ENCODE measurements around the gene PKLR. TPM values are rescaled to one million over a fixed set of nuclear protein-coding genes. Genes with fewer than 3 reads are reported as not detected.

Gene PKLR
- total RNA-seq = not detected in 2 replicates
- polyA plus RNA-seq = 0.03 TPM in 1 of 2 replicates, not detected in the other
- 0.03 TPM in 1 of 2 replicates, not detected in the other for polyA plus RNA-seq (2011; cell fraction: cytosol; rRNA removed)
- 0.06 TPM in 1 of 2 replicates, not detected in the other for polyA plus RNA-seq (2011; cell fraction: nucleus; rRNA removed)
- polyA plus RNA-seq (2012) = not detected in 2 replicates
- polyA minus RNA-seq = 0.38 and 0.92 TPM in 2 replicates
- not detected for polyA minus RNA-seq (2011; cell fraction: cytosol; rRNA and poly(A)+ RNA removed)
- polyA minus RNA-seq (2011; cell fraction: nucleus; rRNA and poly(A)+ RNA removed) = not detected in 2 replicates
- Bru-seq, nascent RNA = not detected
- not detected for BruChase-seq, experiment 1, labeled RNA remaining after a 6-hour chase
- BruChase-seq, experiment 2, labeled RNA remaining after a 2-hour chase = percentile 7 among the genes with signal in this experiment
- long read RNA-seq = 0 reads

- intact Hi-C loops (cut with micrococcal nuclease) = no loop called here
- no peak for DNase-seq (ENCODE audit: low read depth, low spot score)
Measured at GRCh38 chr1:155301342-155301841, at the start of gene PKLR. Gene PKLR, minus strand, starts transcription at chr1:155301438. Its CDS starts 43 bp downstream, at chr1:155301395.

DNA sequence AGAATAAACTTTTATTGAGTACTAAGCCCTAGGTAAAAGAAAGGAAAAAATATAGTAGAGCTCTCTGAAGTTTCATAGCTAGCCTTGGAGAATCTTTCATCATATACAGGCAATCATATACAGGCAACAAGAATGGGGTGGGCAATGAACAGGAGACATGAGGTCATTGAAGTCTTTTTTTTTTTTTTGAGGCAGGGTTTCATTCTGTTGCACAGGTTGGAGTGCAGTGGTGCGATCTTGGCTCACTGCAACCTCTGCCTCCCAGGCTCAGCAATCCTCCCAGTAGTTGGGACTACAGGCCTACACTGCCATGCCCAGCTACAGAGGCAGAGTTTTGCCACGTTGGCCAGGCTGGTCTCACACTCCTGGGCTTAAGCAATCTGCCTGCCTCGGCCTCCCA is 41.6 kb upstream of the PKLR start:
- peaks cover 0 to 24% of the 10 kb centered on the region in 2 experiments for H3K36me3 ChIP-seq (ENCODE audit: control insufficient read depth in 2 of 2, extremely low read depth in 1 of 2, insufficient read depth in 2 of 2, low read length in 2 of 2)
- no peak overlapping the region for H3K4me2 ChIP-seq (ENCODE audit: insufficient read depth, low read length)
- BruUV-seq (replicated peaks) = no TSS peak
- dilution Hi-C loops (cut with MboI; ENCODE audit: extremely low pct_ligation_motif_present, low sequenced_read_pairs) = no loop called here
- no peaks in the 10 kb centered on the region for H3K79me2 ChIP-seq (ENCODE audit: control insufficient read depth, insufficient read depth, low read length)
- no peaks in the 10 kb centered on the region for H3K9me1 ChIP-seq (replicated peaks; ENCODE audit: control insufficient read depth, extremely low read depth, insufficient read depth, low read length)
- no peaks in the 10 kb centered on the region for H4K20me1 ChIP-seq (replicated peaks; ENCODE audit: control insufficient read depth, extremely low read depth, insufficient read depth, low read length)
- H3K4me1 ChIP-seq (ENCODE audit: control insufficient read depth, extremely low read depth, insufficient read depth, low read length) = no peaks in the 10 kb centered on the region
- H3K4me3 ChIP-seq (replicated peaks in 1 of 3; ENCODE audit: insufficient read depth in 1 of 3, low read depth in 1 of 3, low read length in 3 of 3) = no peak overlapping the region
- no peak overlapping the region for H2AFZ ChIP-seq (ENCODE audit: low read depth, low read length)
- CTCF ChIA-PET = interaction anchor here (1.5 kb wide), 1 partner anchor 20 kb away, joined by 4 read pairs; no protein-coding TSS in a partner anchor
- intact Hi-C loops (cut with micrococcal nuclease) = no loop called here
- POLR2A ChIA-PET = no interaction called here
- no peaks in the 10 kb centered on the region for H3K9me3 ChIP-seq (replicated peaks; ENCODE audit: control insufficient read depth, insufficient read depth, low read length)
- no peak for DNase-seq (ENCODE audit: low read depth, low spot score)
- FAIRE-seq = no peak
- H3K27me3 ChIP-seq (ENCODE audit: control insufficient read depth in 2 of 2, insufficient read depth in 2 of 2, low read length in 2 of 2) = no peaks in the 10 kb centered on the region
- no peak overlapping the region for H3K9ac ChIP-seq (replicated peaks; ENCODE audit: extremely low read depth, insufficient read depth, low read length)
- TF ChIP-seq, protein P1, sequence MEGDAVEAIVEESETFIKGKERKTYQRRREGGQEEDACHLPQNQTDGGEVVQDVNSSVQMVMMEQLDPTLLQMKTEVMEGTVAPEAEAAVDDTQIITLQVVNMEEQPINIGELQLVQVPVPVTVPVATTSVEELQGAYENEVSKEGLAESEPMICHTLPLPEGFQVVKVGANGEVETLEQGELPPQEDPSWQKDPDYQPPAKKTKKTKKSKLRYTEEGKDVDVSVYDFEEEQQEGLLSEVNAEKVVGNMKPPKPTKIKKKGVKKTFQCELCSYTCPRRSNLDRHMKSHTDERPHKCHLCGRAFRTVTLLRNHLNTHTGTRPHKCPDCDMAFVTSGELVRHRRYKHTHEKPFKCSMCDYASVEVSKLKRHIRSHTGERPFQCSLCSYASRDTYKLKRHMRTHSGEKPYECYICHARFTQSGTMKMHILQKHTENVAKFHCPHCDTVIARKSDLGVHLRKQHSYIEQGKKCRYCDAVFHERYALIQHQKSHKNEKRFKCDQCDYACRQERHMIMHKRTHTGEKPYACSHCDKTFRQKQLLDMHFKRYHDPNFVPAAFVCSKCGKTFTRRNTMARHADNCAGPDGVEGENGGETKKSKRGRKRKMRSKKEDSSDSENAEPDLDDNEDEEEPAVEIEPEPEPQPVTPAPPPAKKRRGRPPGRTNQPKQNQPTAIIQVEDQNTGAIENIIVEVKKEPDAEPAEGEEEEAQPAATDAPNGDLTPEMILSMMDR (IDR thresholded peaks at IDR 0.05; ENCODE audit: extremely low read depth in 1 of 2, insufficient read depth in 1 of 2, low read depth in 1 of 2, low read length in 2 of 2) = no peak
- no peak for TF ChIP-seq JUN (IDR thresholded peaks at IDR 0.05; ENCODE audit: borderline replicate concordance, insufficient read depth, insufficient read length, low read depth)
- no peak for TF ChIP-seq POLR2A (IDR thresholded peaks at IDR 0.05; ENCODE audit: low read depth, low read length)
- TF ChIP-seq FOS (IDR thresholded peaks at IDR 0.05; ENCODE audit: borderline replicate concordance, insufficient read depth, low read length) = no peak
- TF ChIP-seq EZH2 (IDR thresholded peaks at IDR 0.05; ENCODE audit: borderline replicate concordance, low read depth, low read length, severe bottlenecking) = no peak
- no peak for TF ChIP-seq MAX (IDR thresholded peaks at IDR 0.05; ENCODE audit: insufficient read depth, insufficient read length)
- TF ChIP-seq POLR2AphosphoS5 (IDR thresholded peaks at IDR 0.05; ENCODE audit: insufficient read depth, low read depth, low read length) = no peak
- no peak overlapping the region for H3K27ac ChIP-seq (ENCODE audit: insufficient read depth, low read depth, low read length)

More at GRCh38 chr1:155301342-155301841, at the start of gene PKLR:
- no peaks in the 10 kb centered on the region for H3K9me3 ChIP-seq (replicated peaks; ENCODE audit: control insufficient read depth, insufficient read depth, low read length)
- no TSS peak for BruUV-seq (replicated peaks)
- no peaks in the 10 kb centered on the region for H3K9me1 ChIP-seq (replicated peaks; ENCODE audit: control insufficient read depth, extremely low read depth, insufficient read depth, low read length)
- FAIRE-seq = no peak
- no peak within 1 kb of the TSS for H3K4me2 ChIP-seq (ENCODE audit: insufficient read depth, low read length)
- no peak for TF ChIP-seq POLR2AphosphoS5 (IDR thresholded peaks at IDR 0.05; ENCODE audit: insufficient read depth, low read depth, low read length)
- TF ChIP-seq FOS (IDR thresholded peaks at IDR 0.05; ENCODE audit: borderline replicate concordance, insufficient read depth, low read length) = no peak
- no peaks in the 10 kb centered on the region for H3K36me3 ChIP-seq (ENCODE audit: control insufficient read depth in 2 of 2, extremely low read depth in 1 of 2, insufficient read depth in 2 of 2, low read length in 2 of 2)
- H2AFZ ChIP-seq (ENCODE audit: low read depth, low read length) = no peak within 1 kb of the TSS
- ChIA-PET CTCF (no interaction called here), POLR2A (no interaction called here)
- no peak within 1 kb of the TSS for H3K27ac ChIP-seq (ENCODE audit: insufficient read depth, low read depth, low read length)
- no peaks in the 10 kb centered on the region for H3K79me2 ChIP-seq (ENCODE audit: control insufficient read depth, insufficient read depth, low read length)
- H3K9ac ChIP-seq (replicated peaks; ENCODE audit: extremely low read depth, insufficient read depth, low read length) = no peak within 1 kb of the TSS
- dilution Hi-C loops (cut with MboI; ENCODE audit: extremely low pct_ligation_motif_present, low sequenced_read_pairs) = no loop called here
- no peak within 1 kb of the TSS for H3K4me3 ChIP-seq (replicated peaks in 1 of 3; ENCODE audit: insufficient read depth in 1 of 3, low read depth in 1 of 3, low read length in 3 of 3)
- no peaks in the 10 kb centered on the region for H4K20me1 ChIP-seq (replicated peaks; ENCODE audit: control insufficient read depth, extremely low read depth, insufficient read depth, low read length)
- no peaks in the 10 kb centered on the region for H3K4me1 ChIP-seq (ENCODE audit: control insufficient read depth, extremely low read depth, insufficient read depth, low read length)
- H3K27me3 ChIP-seq (ENCODE audit: control insufficient read depth in 2 of 2, insufficient read depth in 2 of 2, low read length in 2 of 2) = peaks cover 6 to 9% of the 10 kb centered on the region in 2 experiments
